Fibroblast of the aortic adventitia (primary cell): Measurements from ENCODE around the gene KRT4. TPM values are rescaled to one million over a fixed set of nuclear protein-coding genes. Genes with fewer than 3 reads are reported as not detected.

Source experiments
- DNase-seq: peaks from one replicate; pipeline ENCODE4 v3.0.0-alpha.2; 2010; ENCODE audit warnings: low read depth
- H3K4me3 ChIP-seq: 2 replicates; pipeline ENCODE4 v1.5.1; 2011; ENCODE audit warnings: low read depth, mild to moderate bottlenecking, control low read depth, low read length, moderate library complexity
- CTCF ChIP-seq: IDR thresholded peaks from 2 replicates; pipeline ENCODE4 v1.5.1; 2011; ENCODE audit warnings: mild to moderate bottlenecking, low read length, control low read depth, inconsistent platforms; ENCODE audit not compliant: insufficient read depth
- total RNA-seq: library from RNA; depleted of rRNA; stranded (reverse); fragments of >200 nt; gene quantifications from 2 replicates; pipeline ENCODE4 v1.2.3, GENCODE V29; 2012; ENCODE audit warnings: low replicate concordance

Gene KRT4
- total RNA-seq, 1 donor = not detected

GRCh38 chr12:52778833-52779232 is 35.1 kb downstream of the KRT4 start:
- TF ChIP-seq CTCF = no peak
- no peak overlapping the region for H3K4me3 ChIP-seq
- DNase-seq = no peak

DNA sequence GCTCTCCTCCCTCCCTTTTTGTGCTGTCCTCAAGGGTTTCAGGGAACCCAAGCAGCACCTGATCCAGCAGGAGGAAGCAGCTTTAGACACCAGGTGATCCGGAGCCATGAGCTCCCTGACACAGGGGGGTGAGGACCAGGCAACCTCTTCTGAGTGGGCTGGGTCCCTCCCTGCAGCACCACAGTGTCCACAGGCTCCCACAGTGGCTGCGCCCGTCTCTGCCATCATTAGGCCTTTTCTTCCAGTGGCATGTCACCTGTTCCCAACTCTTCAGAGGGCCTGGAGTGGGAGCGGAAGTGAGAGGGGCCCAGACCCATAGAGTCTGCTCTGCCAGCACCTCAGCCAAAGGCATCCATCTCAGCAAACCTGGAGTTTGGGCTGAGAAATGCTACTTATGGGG is 36.4 kb downstream of the KRT4 start:
- DNase-seq = no peak
- H3K4me3 ChIP-seq = no peak overlapping the region

DNA sequence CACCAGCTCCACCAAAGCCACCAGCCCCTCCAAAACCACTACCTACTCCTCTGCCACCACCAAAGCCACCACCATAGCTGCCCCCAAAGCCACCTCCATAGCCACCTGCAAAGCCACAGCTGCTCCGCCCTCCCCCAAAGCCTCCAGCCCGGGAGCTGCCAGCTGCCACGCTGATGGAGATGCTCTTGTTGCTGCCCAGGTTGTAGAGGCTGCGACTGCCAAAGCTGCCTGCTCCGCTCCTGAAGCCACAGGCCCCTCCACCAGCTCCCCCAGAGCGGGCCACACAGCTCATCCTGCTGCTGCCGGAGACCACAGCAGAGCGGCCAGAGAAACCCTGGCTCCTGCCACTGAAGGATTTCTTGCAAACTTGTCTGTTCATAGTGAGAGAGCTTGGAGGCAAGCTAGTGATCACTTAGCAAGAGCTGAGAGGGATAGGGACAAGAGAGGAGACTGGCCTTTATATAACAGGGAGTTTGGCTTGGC is 37.0 kb downstream of the KRT4 start, which contains the start of gene KRT76:
KRT76 (minus strand) TSS at position 433 of the 483 bp plus-strand sequence; CDS start at position 379, 54 bp downstream.
- TF ChIP-seq CTCF = no peak
- DNase-seq = no peak
- no peak within 1 kb of the TSS for H3K4me3 ChIP-seq

More for the DNA sequence above, 36.4 kb downstream of the KRT4 start:
- no peak for TF ChIP-seq CTCF

- no peak overlapping the region for H3K4me3 ChIP-seq
- no peak for TF ChIP-seq CTCF
- no peak for DNase-seq
Observed at GRCh38 chr12:52776435-52776834, 37.5 kb downstream of the KRT4 start.

GRCh38 chr12:52774629-52775250 is 39.2 kb downstream of the KRT4 start:
- no peak for TF ChIP-seq CTCF

GRCh38 chr12:52772772-52773171 is 41.1 kb downstream of the KRT4 start:
- no peak overlapping the region for H3K4me3 ChIP-seq
- TF ChIP-seq CTCF = no peak
- no peak for DNase-seq

More at GRCh38 chr12:52774629-52775250, 39.2 kb downstream of the KRT4 start:
- DNase-seq = no peak
- H3K4me3 ChIP-seq = no peak overlapping the region
